Lower lobe of right lung (tissue), 2 donors: Measurements from ENCODE around the gene ABCG2. TPM values are rescaled to one million over a fixed set of nuclear protein-coding genes. Genes with fewer than 3 reads are reported as not detected.
A peak's percentile ranks its signal among the peaks of the same experiment; 100 is the strongest.

Experiments used
- ATAC-seq, 2 donors: fragments of 200-7000 bp; cut with Tn5 transposase; one replicate each; pipeline ENCODE4 v1.9.1; 2020 to 2022; ENCODE audit warnings: mild to moderate bottlenecking in 2 of 2, moderate library complexity in 2 of 2
- DNase-seq: peaks from one replicate; pipeline ENCODE4 v3.0.0-alpha.2; 2020
- H3K27ac ChIP-seq: fragments of 200-600 bp; one replicate; pipeline ENCODE4 v1.8.0; 2022
- H3K27me3 ChIP-seq: fragments of 200-600 bp; one replicate; pipeline ENCODE4 v1.8.0; 2022; ENCODE audit warnings: low read depth
- H3K36me3 ChIP-seq: fragments of 200-600 bp; one replicate; pipeline ENCODE4 v1.8.0; 2022; ENCODE audit warnings: mild to moderate bottlenecking
- H3K4me1 ChIP-seq: fragments of 200-600 bp; one replicate; pipeline ENCODE4 v1.8.0; 2022
- H3K4me3 ChIP-seq: fragments of 200-600 bp; one replicate; pipeline ENCODE4 v1.8.0; 2022; ENCODE audit warnings: mild to moderate bottlenecking
- H3K9me3 ChIP-seq: fragments of 200-600 bp; one replicate; pipeline ENCODE4 v1.8.0; 2022
- intact Hi-C: fragments of 100-400 bp; cut with DNase I; formaldehyde crosslinking; loops from one replicate; pipeline ENCODE4 v1.11.0; 2022
- total RNA-seq: library from RNA; stranded (reverse); fragmentation: NEBNext Ultra II Directional; extraction: Animal tissue kit (Norgen Biotek cat#: 25700); gene quantifications from one replicate; pipeline ENCODE4 v1.2.1, GENCODE V29; 2021
- TF ChIP-seq, protein P1 (sequence below): fragments of 200-600 bp; IDR thresholded peaks from one replicate; pipeline ENCODE4 v1.8.0; 2022; ENCODE audit warnings: antibody characterized with exemption, mild to moderate bottlenecking
- donor health status: DM: no; HTN: yes; CAD: no; lungs with severe emphysema.

ABCG2 gene
- total RNA-seq, 1 donor from 2014 or later, result 9.1 TPM

DNA sequence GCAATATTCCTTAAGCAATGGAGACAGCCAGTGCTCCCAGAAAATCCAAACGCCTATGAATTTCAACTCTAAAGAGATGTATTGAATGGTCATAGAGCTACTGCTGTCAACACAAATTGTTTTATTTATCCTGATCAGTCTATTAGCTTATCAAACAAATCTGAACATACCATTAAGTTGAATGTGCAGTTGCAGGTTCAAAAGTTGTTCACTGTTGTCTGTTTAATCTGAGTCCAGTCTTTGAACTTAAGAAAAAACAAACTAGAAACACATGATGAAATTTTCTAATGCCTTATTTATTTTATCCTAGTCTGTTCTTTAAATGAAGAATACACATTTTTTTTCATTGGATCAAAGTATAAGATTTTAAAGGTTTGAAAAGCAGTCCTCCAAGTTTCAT, 77.8 kb downstream of the ABCG2 start:
- H3K4me1 ChIP-seq, result no peaks in the 10 kb centered on the region
- H3K36me3 ChIP-seq, result peaks cover 25% of the 10 kb centered on the region
- no peaks in the 10 kb centered on the region for H3K9me3 ChIP-seq
- H3K27ac ChIP-seq, result no peak overlapping the region
- no peak for DNase-seq
- no peak for ATAC-seq
- H3K4me3 ChIP-seq, result no peak overlapping the region
- TF ChIP-seq, protein P1, sequence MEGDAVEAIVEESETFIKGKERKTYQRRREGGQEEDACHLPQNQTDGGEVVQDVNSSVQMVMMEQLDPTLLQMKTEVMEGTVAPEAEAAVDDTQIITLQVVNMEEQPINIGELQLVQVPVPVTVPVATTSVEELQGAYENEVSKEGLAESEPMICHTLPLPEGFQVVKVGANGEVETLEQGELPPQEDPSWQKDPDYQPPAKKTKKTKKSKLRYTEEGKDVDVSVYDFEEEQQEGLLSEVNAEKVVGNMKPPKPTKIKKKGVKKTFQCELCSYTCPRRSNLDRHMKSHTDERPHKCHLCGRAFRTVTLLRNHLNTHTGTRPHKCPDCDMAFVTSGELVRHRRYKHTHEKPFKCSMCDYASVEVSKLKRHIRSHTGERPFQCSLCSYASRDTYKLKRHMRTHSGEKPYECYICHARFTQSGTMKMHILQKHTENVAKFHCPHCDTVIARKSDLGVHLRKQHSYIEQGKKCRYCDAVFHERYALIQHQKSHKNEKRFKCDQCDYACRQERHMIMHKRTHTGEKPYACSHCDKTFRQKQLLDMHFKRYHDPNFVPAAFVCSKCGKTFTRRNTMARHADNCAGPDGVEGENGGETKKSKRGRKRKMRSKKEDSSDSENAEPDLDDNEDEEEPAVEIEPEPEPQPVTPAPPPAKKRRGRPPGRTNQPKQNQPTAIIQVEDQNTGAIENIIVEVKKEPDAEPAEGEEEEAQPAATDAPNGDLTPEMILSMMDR, result no peak
- intact Hi-C loops, result no loop called here
- H3K27me3 ChIP-seq, result no peaks in the 10 kb centered on the region

DNA sequence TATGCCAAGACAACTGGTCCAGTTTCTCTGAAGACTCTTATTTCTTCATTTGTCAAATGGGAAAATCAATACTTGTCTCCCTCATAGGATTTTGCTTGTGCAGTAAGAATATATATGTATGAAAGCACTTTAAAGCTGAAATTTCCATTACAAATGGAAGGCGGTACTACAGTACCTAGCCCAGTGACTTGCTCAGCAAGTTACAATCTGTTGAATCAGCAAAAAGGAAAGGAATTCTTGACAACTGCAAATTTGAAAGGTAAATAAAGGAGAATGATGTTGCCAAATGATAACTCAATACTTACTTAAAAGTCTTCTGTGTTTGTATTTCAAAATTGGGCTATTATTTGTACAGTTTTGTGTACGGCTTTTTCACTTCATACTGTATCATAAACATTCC, 79.9 kb downstream of the ABCG2 start:
- no peak overlapping the region for H3K4me3 ChIP-seq
- no peaks in the 10 kb centered on the region for H3K4me1 ChIP-seq
- peaks cover 45% of the 10 kb centered on the region for H3K36me3 ChIP-seq
- intact Hi-C loops, result no loop called here
- TF ChIP-seq, protein P1, result no peak
- no peaks in the 10 kb centered on the region for H3K9me3 ChIP-seq
- DNase-seq, result no peak
- H3K27me3 ChIP-seq, result no peaks in the 10 kb centered on the region
- no peak for ATAC-seq
- no peak overlapping the region for H3K27ac ChIP-seq

GRCh38 chr4:88077911-88078524, 80.4 kb downstream of the ABCG2 start:
- Histone ChIP-seq H3K27ac (no peak overlapping the region), H3K9me3 (no peaks in the 10 kb centered on the region), H3K27me3 (no peaks in the 10 kb centered on the region), H3K4me3 (no peak overlapping the region), H3K4me1 (no peaks in the 10 kb centered on the region), H3K36me3 (peaks cover 47% of the 10 kb centered on the region)
- DNase-seq (no peak), ATAC-seq (peak in 1 of 2 donors; percentile 55)
- TF ChIP-seq, protein P1, result no peak
- intact Hi-C loops, result no loop called here

- Histone ChIP-seq H3K9me3 (peaks cover 6% of the 10 kb centered on the region), H3K27ac (no peak overlapping the region), H3K36me3 (peaks cover 72% of the 10 kb centered on the region), H3K4me3 (no peak overlapping the region), H3K4me1 (no peaks in the 10 kb centered on the region), H3K27me3 (no peaks in the 10 kb centered on the region)
- intact Hi-C loops, result no loop called here
- TF ChIP-seq, protein P1, result no peak
- DNase-seq (no peak), ATAC-seq (no peak)
These were observed 83.1 kb downstream of the ABCG2 start for GRCh38 chr4:88075336-88075735.

DNA sequence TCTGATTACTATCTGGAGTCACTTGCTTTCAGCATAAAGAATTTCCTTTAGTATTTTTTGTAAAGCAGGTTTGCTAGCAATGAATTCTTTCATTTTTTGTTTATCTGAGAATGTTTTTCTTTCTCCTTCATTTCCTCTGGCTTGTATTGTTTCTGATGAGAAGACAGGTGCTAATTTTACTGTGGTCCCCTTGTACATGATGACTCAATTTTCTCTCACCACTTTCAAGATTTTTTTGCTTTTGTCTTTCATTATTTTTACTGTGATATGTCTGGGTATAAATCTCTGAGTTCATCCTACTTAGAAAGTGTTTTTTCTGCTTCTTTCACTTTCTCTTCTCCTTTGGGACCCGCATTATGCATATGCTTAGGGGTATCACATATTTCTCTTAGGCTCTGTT, 88.4 kb downstream of the ABCG2 start:
- TF ChIP-seq, protein P1, result no peak
- Histone ChIP-seq H3K4me3 (no peak overlapping the region), H3K36me3 (peaks cover 80% of the 10 kb centered on the region)

More for the DNA sequence above, 88.4 kb downstream of the ABCG2 start:
- peaks cover 6% of the 10 kb centered on the region for H3K9me3 ChIP-seq
- H3K27ac ChIP-seq, result no peak overlapping the region
- intact Hi-C loops, result no loop called here
- DNase-seq (no peak), ATAC-seq (no peak)
- no peaks in the 10 kb centered on the region for H3K27me3 ChIP-seq
- no peaks in the 10 kb centered on the region for H3K4me1 ChIP-seq
